Thyroid gland (tissue), 4 donors: ENCODE results near the gene TUBB2B. TPM values are rescaled to one million over a fixed set of nuclear protein-coding genes. Genes with fewer than 3 reads are reported as not detected.

Source experiments
- DNase-seq, 2 donors: peaks; one replicate each; pipeline ENCODE4 v3.0.0-alpha.2; 2019
- H3K27ac ChIP-seq, 3 donors: fragments of 200-600 bp; sonication (generic); 1 replicate in 2 of 3; 2 replicates in 1 of 3; pipeline ENCODE4 v1.5.1; 2016 to 2019; ENCODE audit warnings: mild to moderate bottlenecking in 1 of 3, moderate library complexity in 1 of 3
- H3K27me3 ChIP-seq: fragments of 200-600 bp; sonication (generic); one replicate; pipeline ENCODE4 v1.5.1; 2019
- H3K36me3 ChIP-seq, 2 donors: fragments of 200-600 bp; sonication (generic); one replicate each; pipeline ENCODE4 v1.5.1; 2016 to 2019
- H3K4me1 ChIP-seq, 2 donors: fragments of 200-600 bp; sonication (generic); one replicate each; pipeline ENCODE4 v1.5.1; 2017 to 2019
- H3K4me3 ChIP-seq, 3 donors: fragments of 200-600 bp; sonication (generic); replicated peaks in 1 of 3; 1 replicate in 2 of 3; 2 replicates in 1 of 3; pipeline ENCODE4 v1.5.1; 2016; ENCODE audit warnings: mild to moderate bottlenecking in 1 of 3
- H3K9me3 ChIP-seq: fragments of 200-600 bp; sonication (generic); one replicate; pipeline ENCODE4 v1.5.1; 2017
- POLR2A ChIP-seq, 2 donors: fragments of 450-650 bp; IDR thresholded peaks; one replicate each; pipeline ENCODE4 v1.6.1; 2017; ENCODE audit warnings: antibody characterized with exemption in 2 of 2, mild to moderate bottlenecking in 2 of 2, moderate library complexity in 1 of 2
- WGBS, 2 donors: methylation state at CpG; one replicate each; pipeline ENCODE4 v1.1.5; 2017; 5-methylcytosine and 5-hydroxymethylcytosine counted together
- intact Hi-C: fragments of 100-400 bp; cut with DNase I; formaldehyde crosslinking; loops from one replicate; pipeline ENCODE4 v1.15.1; 2023
- total RNA-seq, 4 donors: library from RNA; depleted of rRNA; stranded (reverse); fragments of >200 nt; gene quantifications; one replicate each; pipeline ENCODE4 v1.2.3, GENCODE V29; 2016
- TF ChIP-seq, protein P1 (sequence below), 6 experiments: fragments of 200-600 bp in 3 of 6; fragments of 450-650 bp in 3 of 6; sonication (generic) in 3 of 6; IDR thresholded peaks; one replicate each; pipeline ENCODE4 v1.5.1; 2016 to 2019; ENCODE audit warnings: antibody characterized with exemption in 6 of 6, mild to moderate bottlenecking in 2 of 6, inconsistent platforms in 1 of 6, moderate library complexity in 1 of 6

The TUBB2B gene
- total RNA-seq, 4 donors from 2014 or later = 1.1 to 6.1 (median 3.5) TPM; not detected in 1

DNA sequence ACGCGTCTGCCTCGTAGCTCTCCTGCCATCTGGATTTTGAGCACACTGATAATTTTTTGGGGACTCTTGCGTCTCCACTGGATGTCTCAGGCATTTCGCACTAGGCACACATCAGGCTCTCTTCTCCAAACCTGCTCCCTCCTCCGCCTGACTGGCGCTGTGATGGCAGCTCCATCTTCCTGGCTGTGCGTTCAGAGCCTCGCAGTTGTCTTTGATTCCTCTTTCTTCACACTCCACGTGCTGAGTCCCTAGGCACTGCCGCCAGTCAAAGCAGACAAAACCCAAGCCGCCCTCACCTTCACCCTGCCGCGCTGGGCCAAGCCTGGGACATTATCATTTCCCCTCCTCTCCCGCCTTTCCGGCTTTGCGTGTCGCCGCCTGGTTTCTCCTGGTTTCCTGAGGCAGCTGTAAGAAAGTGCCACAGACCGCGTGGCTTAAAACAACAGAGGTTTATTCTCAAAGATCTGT lies 32.1 kb upstream of the TUBB2B start:
- peak; percentile 34 to 49 for DNase-seq
- TF ChIP-seq, protein P1, sequence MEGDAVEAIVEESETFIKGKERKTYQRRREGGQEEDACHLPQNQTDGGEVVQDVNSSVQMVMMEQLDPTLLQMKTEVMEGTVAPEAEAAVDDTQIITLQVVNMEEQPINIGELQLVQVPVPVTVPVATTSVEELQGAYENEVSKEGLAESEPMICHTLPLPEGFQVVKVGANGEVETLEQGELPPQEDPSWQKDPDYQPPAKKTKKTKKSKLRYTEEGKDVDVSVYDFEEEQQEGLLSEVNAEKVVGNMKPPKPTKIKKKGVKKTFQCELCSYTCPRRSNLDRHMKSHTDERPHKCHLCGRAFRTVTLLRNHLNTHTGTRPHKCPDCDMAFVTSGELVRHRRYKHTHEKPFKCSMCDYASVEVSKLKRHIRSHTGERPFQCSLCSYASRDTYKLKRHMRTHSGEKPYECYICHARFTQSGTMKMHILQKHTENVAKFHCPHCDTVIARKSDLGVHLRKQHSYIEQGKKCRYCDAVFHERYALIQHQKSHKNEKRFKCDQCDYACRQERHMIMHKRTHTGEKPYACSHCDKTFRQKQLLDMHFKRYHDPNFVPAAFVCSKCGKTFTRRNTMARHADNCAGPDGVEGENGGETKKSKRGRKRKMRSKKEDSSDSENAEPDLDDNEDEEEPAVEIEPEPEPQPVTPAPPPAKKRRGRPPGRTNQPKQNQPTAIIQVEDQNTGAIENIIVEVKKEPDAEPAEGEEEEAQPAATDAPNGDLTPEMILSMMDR (IDR thresholded peaks at IDR 0.05) = no peak
- no peak for TF ChIP-seq POLR2A (IDR thresholded peaks at IDR 0.05)
- peaks cover 25% of the 10 kb centered on the region in 2 donors for H3K4me1 ChIP-seq
- intact Hi-C loops = no loop called here
- no peaks in the 10 kb centered on the region for H3K27me3 ChIP-seq
- H3K9me3 ChIP-seq = no peaks in the 10 kb centered on the region
- peak overlapping the region; percentile 43 to 87 (median 69) for H3K27ac ChIP-seq
- peaks cover 0 to 8% of the 10 kb centered on the region in 2 donors for H3K36me3 ChIP-seq
- peak overlapping the region; percentile 57 to 97 (median 81) for H3K4me3 ChIP-seq
- WGBS, 2 donors = 0 to 2% methylated on average over 18 to 21 of the region's 21 CpGs

DNA sequence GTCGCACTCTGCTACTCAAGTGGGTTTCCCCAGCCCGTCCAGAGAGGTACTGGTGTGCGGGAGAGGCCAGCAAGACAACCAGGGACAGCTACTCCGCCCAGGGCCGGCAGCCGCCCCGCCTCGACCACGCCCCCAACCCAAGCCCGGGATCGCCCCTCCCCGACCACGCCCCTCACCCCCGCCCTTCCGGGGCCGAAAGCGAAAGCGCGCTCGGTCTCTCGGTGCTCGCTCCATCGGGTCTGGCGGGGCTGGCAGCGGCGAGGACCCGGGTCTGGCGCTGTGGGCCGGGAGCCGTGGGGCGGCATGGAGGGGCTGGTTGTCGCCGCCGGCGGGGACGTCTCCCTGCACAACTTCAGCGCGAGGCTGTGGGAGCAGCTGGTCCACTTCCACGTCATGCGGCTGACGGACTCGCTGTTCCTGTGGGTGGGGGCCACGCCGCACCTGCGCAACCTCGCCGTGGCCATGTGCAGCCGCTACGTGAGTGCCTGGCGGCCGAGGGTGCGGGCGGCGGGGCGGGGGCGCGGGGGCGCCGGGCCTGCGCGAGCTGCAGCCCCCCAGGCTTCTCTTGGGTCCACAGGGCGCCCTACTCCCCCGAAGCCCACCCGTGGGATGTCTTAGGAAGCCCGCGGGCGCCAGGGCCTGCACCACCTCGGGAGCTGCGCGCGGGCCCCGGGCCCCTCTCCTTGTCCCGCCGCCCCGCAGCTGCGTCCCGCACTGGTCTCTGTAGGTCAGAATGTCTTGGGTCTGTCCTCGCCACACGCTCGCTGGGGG lies 31.5 kb upstream of the TUBB2B start, which contains the start of gene PSMG4:
Gene PSMG4, plus strand, starts transcription at position 228 of the 771 bp plus-strand sequence. Its CDS starts 76 bp downstream, at position 304.
- H3K9me3 ChIP-seq = no peaks in the 10 kb centered on the region
- TF ChIP-seq, protein P1 (IDR thresholded peaks at IDR 0.05) = no peak
- peak in 1 of 2 donors; percentile 68 for TF ChIP-seq POLR2A (IDR thresholded peaks at IDR 0.05)
- H3K4me1 ChIP-seq = peaks cover 25% of the 10 kb centered on the region in 2 donors
- DNase-seq = peak; percentile 93 to 96
- 0 to 3% methylated on average over 7 to 11 of the region's 80 CpGs for WGBS, 2 donors
- H3K27me3 ChIP-seq = no peaks in the 10 kb centered on the region
- peak within 1 kb of the TSS; percentile 43 to 87 (median 69) for H3K27ac ChIP-seq
- H3K4me3 ChIP-seq = peak within 1 kb of the TSS; percentile 57 to 97 (median 81)
- intact Hi-C loops = no loop called here
- H3K36me3 ChIP-seq = peaks cover 0 to 4% of the 10 kb centered on the region in 2 donors

DNA sequence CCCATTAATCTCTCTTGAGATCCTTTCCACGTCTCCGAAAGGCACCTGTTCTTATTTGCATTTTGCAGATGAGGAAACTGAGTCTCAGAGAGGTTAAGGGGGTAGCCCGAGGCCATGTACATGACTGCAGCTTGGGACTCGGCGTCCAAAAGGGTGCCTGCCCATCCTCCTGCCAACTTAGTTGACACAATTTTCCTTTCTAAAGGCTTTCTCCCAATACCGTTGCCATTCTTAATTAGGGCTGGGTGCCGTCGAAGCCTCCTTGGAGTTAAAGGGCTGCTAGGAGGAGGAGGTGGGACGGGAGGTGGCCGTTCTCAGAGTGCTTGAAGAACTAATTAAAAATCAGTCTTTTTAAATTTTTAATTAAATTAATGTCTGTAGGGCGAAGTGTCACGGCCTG lies 30.7 kb upstream of the TUBB2B start:
- no peaks in the 10 kb centered on the region for H3K9me3 ChIP-seq
- H3K36me3 ChIP-seq = no peaks in the 10 kb centered on the region
- peak overlapping the region in 1 of 3 donors; percentile 87 for H3K27ac ChIP-seq
- no peaks in the 10 kb centered on the region for H3K27me3 ChIP-seq
- TF ChIP-seq, protein P1 (IDR thresholded peaks at IDR 0.05) = no peak
- no peak for TF ChIP-seq POLR2A (IDR thresholded peaks at IDR 0.05)
- 53 to 57% methylated on average over 12 of the region's 12 CpGs for WGBS, 2 donors
- H3K4me1 ChIP-seq = peaks cover 25% of the 10 kb centered on the region in 2 donors
- no peak for DNase-seq
- peak overlapping the region in 1 of 3 donors; percentile 81 for H3K4me3 ChIP-seq
- intact Hi-C loops = no loop called here

DNA sequence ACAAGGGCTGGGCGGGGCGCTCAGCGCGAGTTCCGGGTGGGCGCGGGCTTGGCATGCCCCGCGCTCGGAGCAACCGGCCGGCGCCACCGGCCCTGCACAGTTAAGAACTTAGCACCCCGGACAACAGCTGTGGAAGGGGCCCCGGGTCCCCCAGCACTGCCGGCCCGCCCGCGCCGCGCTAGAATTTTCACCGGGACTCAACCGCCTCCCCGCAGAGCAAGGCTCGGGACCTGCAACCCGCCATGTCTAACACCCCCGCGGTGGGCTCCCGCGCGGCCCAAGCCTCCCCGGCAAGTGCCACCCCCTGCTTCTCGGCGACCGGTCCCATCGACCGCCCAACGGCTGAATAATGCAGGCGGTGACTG lies 26.1 kb upstream of the TUBB2B start:
- intact Hi-C loops = loop anchor here (5.0 kb wide), 1 partner anchor 126 kb away; no protein-coding TSS in a partner anchor
- DNase-seq = no peak
- WGBS, 2 donors = 95 to 97% methylated on average over 20 to 28 of the region's 40 CpGs
- Histone ChIP-seq H3K4me3 (no peak overlapping the region), H3K9me3 (no peaks in the 10 kb centered on the region), H3K36me3 (no peaks in the 10 kb centered on the region), H3K27ac (no peak overlapping the region), H3K4me1 (no peaks in the 10 kb centered on the region), H3K27me3 (no peaks in the 10 kb centered on the region)
- TF ChIP-seq, protein P1 (IDR thresholded peaks at IDR 0.05) = no peak
- TF ChIP-seq POLR2A (IDR thresholded peaks at IDR 0.05) = no peak
